ENCODE measurements around the gene LINGO4.

DNA sequence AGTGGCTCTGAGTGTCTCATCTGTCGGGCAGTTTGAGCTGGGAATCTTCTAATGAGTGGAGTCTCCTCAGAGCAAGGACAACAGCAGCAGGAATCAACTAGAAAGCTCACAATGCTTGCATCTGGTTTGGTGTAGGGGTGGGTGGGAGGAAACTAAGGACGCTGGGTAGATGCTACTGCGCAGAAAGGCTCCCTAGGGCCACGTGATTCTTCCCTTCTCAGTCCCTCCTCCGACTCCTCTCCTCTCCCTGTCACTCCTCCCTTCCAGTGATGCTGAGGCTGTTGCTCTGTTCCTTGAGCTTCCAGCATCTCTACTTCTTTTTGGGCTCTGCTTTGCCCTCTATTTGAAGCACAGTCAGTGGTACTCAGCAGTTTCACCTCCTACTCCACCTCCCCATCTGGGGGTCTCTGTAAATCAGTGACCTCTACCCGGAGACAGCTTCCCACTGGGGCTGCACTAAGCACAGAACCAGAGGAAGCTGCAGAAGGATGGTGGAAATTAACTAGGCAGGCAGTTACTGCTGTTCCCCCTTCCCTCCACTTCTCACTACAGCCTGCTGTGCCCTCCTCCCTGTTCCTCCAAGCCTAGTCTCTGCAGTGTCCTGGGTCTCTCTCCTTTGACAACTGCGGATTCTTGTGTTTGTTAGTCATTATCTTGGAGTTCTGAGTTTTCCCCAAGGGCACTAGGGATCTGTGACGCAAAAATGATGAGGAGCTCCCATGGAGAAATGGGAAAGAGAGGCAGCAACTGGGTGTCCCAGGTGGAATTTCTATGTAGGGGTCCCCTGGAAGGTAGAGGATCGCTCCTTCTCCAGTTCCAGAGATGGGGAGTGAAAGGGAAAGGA is 5.8 kb downstream of the LINGO4 start:
- TF ChIP-seq, protein P1, sequence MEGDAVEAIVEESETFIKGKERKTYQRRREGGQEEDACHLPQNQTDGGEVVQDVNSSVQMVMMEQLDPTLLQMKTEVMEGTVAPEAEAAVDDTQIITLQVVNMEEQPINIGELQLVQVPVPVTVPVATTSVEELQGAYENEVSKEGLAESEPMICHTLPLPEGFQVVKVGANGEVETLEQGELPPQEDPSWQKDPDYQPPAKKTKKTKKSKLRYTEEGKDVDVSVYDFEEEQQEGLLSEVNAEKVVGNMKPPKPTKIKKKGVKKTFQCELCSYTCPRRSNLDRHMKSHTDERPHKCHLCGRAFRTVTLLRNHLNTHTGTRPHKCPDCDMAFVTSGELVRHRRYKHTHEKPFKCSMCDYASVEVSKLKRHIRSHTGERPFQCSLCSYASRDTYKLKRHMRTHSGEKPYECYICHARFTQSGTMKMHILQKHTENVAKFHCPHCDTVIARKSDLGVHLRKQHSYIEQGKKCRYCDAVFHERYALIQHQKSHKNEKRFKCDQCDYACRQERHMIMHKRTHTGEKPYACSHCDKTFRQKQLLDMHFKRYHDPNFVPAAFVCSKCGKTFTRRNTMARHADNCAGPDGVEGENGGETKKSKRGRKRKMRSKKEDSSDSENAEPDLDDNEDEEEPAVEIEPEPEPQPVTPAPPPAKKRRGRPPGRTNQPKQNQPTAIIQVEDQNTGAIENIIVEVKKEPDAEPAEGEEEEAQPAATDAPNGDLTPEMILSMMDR (conservative IDR thresholded peaks at IDR 0.05; ENCODE audit: low read length), result no peak
- no peak for TF ChIP-seq EZH2phosphoT487 (IDR thresholded peaks at IDR 0.05; ENCODE audit: borderline replicate concordance)

All from Loucy (cell line).